Left kidney (tissue), 2 donors: Measurements from ENCODE around the gene POGK. TPM values are rescaled to one million over a fixed set of nuclear protein-coding genes. Genes with fewer than 3 reads are reported as not detected.

Source experiments
- DNase-seq: peaks from one replicate; pipeline ENCODE4 v3.0.0-alpha.2; 2013
- polyA plus RNA-seq: library from polyadenylated mRNA; unstranded; fragments of 120-200 nt; gene quantifications from one replicate; pipeline ENCODE4 v1.2.1, GENCODE V29; 2013; ENCODE audit not compliant: insufficient read length

POGK gene
- polyA plus RNA-seq, 1 donor = 46.0 TPM

DNA sequence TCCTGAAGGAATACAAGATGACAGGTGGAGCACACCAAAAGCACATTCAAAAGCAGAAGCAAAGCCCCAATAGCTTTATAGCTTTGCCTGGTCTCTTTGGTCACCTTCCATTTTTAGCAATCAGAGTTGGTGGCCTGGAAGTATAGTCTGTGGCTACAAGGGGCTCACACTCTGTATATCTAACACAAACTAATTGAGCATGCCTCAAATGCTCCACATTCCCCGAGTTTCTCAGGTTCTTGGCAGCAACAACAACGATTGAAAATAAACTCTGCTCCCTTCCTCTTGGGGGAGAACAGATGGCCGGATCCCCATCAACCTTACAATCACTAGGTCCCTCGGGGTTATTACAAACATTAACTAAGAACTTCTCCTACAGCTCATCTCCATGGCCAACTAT lies 61.7 kb downstream of the POGK start:
- no peak for DNase-seq

DNA sequence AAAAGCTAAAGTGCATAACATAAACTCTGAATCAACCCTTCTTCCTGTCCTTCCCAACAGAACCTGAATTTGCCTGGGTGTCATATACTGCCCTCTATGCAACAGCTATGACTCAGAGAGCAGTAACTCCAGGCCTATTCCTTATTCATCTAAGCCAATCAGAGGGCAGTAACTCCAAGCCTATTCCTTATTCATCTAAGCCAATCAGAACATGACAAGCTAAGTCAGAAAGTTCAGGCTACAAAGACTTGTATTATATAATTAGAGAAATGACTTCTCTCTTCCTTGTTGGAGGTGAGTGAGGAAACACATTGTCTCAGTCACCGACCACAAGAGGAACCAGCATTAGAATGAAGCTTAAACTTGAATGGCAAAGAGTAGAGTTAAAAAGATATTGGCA lies 63.0 kb downstream of the POGK start:
- no peak for DNase-seq

DNA sequence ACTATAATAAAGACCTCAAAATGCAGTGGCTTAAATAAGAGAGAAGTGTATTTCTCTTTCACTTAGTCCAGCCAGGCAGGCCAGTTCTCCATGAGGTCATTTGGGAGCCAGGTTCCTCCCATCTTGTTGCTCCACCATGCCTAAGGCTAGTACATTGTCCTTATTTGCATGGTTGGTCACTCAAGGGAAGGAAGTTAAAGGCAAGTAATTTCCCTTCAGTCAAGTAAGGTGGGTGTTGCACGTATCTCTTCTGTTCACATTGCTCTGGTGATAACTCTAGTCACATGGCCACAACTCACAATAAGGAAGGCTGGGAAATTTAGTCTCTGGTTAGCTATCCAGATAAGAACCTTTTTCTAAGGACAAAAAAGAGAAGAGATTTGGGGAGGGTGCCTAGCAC lies 64.0 kb downstream of the POGK start:
- DNase-seq = no peak

DNA sequence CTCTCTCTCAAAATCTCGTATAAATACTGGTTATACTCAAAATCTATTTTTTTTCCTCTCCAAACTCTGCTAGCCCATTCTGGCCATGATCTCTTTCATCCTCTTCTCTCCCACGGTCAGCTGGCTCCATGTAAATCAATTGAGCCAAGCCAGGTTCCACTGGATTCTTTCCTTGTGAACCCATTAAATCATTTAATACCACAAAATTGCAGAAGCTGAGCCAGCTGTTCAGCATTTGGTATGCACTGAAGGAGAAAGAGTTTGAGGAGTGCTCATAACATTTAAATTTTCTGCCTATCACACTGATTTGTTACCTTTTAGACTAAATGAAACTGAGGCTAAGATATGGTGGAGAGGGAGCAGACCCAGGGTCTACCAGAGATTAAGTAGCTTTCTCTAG lies 65.9 kb downstream of the POGK start:
- DNase-seq = no peak

DNA sequence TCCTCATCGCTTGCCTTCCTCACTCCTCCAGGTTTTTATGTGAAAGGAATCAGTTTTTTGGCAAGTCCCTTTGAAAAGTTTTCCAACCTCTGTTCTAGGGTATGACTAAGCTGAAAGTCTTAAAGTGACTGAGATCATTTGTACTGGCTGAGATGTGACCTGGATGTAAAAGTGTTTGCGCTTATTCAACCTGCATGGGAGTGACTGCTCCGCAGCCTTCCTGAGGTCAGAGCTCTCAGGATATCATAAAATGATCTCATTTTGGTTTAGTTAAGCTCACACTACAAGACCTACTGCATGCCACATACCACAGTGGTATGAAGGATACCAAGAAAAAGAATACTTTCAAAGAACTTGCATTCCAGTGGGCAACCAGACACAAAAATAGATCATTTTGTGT lies 66.6 kb downstream of the POGK start:
- no peak for DNase-seq

Other genes with a start within 250 kb of the POGK start
- gene TADA1, start 36.8 kb downstream of the POGK start, polyA plus RNA-seq = 29.1 TPM
- gene ILDR2, start 136.1 kb downstream of the POGK start, polyA plus RNA-seq = 20.6 TPM
- gene MAEL, start 149.8 kb downstream of the POGK start, polyA plus RNA-seq = 2.5 TPM